G401 (cell line): ENCODE results near the gene IL11RA. TPM values are rescaled to one million over a fixed set of nuclear protein-coding genes. Genes with fewer than 3 reads are reported as not detected.
A peak's percentile ranks its signal among the peaks of the same experiment; 100 is the strongest.

ENCODE experiments used
- DNase-seq: peaks from one replicate; pipeline ENCODE4 v3.0.0-alpha.2; 2015; ENCODE audit warnings: low spot score
- in situ Hi-C: cut with HindIII; loops from 2 replicates; pipeline ENCODE4 v1.10.0; 2016; ENCODE audit warnings: low sequenced_read_pairs, mixed read lengths
- total RNA-seq: library from RNA; depleted of rRNA; stranded (reverse); fragments of >200 nt; shearing (Covaris generic); gene quantifications from 2 replicates; pipeline ENCODE4 v1.2.3, GENCODE V29; 2014; rRNA removed

The IL11RA gene
- total RNA-seq = 6.9 and 9.8 TPM in 2 replicates

DNA sequence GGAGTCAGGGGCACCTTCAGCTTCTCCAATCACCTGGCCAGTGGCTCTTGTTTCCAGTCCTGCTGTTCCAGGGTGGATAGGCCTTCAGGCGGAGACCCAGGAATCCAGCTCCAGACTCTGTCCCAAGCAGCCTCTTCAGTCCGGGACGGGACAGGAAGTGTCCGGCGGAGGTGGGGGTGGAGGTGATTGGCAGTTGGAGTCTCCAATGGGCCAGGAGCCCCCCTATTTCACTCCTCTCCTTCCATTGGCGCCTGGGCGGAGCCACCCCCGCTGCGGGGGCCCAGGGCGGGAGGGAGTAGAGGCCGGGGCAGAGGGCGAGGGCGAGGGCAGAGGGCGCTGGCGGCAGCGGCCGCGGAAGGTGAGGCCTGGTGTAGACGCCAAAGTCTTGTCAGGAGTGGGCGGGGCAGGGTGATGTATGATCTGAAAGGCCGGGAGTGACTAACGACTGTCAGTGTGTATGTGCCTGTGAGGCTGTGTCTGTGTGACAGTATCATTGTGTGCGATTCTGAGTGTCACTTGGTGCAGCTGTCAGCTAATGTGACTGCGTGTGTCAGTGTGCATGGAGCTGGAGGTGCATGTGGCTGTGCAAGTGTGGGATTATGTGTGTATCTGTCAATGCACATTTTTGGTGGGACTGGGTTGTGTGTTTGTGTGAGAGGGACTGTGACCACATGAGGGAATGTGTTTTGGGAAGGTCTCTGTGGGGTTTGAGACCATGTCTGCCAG lies at the start of gene IL11RA:
Gene IL11RA (plus strand): TSS at position 310 of the 726 bp plus-strand sequence. CDS start 3,033 bp downstream, outside the sequence.
- in situ Hi-C loops = no loop called here

DNA sequence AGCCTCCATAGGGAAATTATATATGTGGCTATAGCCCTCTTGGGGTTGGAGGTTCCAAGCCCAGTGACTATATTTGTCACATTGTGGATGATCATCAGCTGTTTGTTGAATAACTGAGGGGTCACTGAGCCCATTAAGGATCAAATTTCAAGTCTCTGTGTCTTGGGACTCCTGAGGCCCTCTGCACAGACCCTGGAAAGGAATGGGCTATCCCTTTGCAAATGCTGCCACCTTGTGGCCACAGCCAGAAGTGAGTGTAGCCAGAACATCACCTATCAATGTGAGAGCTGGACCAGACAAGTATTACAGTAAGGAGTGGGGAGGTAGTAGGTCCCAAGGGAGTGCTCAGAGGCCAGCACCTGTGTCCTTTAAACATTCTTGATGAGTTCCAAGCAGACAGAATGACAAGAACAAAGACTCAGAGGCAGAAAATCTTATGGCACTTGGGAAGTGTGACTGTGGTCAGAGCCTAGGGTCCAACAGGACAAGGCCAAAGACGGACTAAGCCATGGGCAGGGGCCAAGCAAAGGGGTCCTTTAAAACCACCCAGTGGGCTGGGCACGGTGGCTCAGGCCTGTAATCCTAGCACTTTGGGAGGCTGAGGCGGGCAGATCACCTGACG lies 48.3 kb upstream of the IL11RA start:
- DNase-seq = peak; percentile 90
- in situ Hi-C loops = no loop called here

More for the DNA sequence above, at the start of gene IL11RA:
- peak; percentile 56 for DNase-seq

DNA sequence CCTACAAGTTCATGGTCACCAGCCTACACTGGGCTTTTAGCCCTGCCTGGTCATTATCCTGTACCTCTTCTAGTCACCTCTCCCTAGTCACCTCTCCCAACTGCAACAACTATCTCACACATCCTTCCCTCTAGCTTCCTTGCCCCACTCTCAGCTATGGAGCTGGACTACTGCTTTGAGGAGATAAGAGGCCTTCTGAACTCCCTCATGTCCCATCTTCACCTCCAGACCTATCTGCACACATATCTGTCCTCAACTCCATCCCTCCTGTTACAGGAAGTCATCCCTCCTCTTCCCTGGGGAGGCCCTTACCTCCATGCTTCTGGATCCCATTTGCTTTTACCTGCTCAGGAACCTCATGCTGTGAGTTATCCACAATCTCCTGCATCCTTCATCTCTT lies 45.8 kb upstream of the IL11RA start:
- DNase-seq = no peak
- in situ Hi-C loops = no loop called here

DNA sequence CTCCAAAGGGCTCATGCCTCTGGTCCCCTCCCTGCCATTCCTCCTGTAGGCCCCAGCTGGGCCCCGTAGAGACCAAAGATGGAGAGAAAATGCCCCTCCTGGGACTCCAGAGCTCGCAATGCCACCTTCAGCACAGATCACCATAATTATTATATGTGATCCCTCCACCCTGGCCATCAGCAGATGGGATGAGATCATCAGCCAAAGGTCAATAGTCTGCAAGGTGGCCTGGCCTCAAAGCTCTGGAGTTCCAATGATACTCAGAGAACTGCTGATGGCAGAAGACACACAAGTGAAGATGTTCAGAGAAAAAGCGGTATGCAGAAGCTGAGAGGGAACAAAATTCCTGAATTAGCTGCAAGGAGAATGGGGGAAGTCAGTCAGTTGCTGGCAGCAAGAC lies 45.1 kb upstream of the IL11RA start:
- in situ Hi-C loops = no loop called here
- DNase-seq = no peak

DNA sequence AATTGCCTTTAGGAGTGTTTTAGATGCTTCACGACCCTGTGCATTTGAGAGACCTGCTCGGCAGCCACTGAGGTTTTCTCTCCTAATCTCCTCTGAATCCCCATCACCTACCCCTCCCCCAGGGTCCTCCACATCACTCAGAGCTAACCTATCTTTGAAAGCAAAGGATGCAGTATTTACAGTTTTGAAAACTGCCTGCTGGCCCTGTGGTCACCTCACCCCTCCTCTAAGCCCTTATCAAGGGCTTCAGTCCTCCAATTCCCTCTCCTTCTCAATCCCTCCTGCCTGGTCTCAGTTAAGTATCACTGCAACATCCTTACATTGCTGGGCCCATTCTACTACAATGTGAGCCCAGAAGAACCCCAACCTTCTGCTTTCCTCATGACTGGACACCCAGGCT lies 44.7 kb upstream of the IL11RA start:
- in situ Hi-C loops = no loop called here
- DNase-seq = no peak

- in situ Hi-C loops = no loop called here
Observed at GRCh38 chr9:34610434-34611206, 41.4 kb upstream of the IL11RA start.

DNA sequence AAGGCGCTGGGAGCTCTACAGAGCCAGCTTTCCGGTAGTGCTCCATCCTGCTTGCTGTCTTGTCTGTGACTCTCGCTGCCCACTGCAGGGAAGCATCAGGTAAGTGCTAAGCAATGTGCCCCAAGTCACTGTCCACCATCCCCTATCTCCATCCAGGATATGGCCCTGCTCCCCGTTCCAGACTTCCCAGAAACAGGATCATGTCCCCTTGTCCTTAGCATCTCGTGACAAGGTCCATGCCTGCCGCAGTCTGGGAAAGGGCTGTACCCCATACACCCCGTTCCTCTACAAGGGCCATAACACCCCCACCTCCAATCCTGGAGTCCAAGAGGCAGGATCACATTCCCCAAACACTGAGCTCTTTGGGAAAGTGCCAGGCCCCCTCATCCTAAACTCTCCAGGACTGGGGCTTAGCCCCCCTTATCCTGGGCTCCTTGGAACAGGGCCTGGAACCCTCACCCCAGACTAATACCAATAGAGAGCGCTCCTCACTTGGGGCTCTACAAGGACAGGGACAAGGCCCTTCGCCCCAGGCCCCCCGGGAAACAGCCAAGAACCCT lies 40.7 kb upstream of the IL11RA start:
- in situ Hi-C loops = no loop called here
- DNase-seq = peak; percentile 74

More at GRCh38 chr9:34610434-34611206, 41.4 kb upstream of the IL11RA start:
- DNase-seq = peak; percentile 68

GRCh38 chr9:34611811-34612787 lies 39.9 kb upstream of the IL11RA start, which contains the start of gene RPP25L:
Gene RPP25L (minus strand): TSS chr9:34612097. CDS start chr9:34611296, 801 bp downstream.
- in situ Hi-C loops = no loop called here
- DNase-seq = peak; percentile 86

DNA sequence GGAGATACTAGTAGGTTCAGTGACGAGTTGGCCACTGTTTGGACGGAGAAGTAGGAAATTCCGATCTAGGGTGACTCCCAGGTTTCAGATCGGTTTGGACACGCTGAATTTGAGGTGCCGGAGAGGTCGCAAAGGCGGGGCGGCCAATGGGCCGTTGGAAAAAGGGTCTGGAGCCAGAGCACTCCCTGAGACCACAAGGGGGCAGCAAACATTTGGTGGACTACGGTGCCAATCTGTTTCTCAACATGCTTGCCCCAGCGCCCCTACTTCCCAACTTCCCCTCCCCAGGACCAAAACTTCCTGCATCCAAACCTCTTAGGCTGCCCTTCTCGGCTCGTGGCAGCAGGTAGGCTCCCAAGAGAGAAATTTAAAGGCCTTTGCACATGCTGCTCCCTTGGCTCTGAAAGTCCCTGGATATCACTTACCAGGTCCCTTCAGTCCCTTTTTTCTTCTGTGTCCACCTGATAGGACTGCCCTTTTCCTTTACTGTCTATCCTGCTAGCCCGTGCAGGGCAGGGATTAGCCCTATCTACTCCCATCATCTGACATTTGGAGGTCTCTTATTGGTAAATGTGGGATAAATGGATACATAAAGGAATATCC lies 39.1 kb upstream of the IL11RA start:
- in situ Hi-C loops = no loop called here
- peak; percentile 89 for DNase-seq

GRCh38 chr9:34615132-34615531 lies 36.9 kb upstream of the IL11RA start:
- in situ Hi-C loops = no loop called here

GRCh38 chr9:34620061-34620994 lies 31.7 kb upstream of the IL11RA start, which contains the start of gene DCTN3:
Gene DCTN3 (minus strand): TSS chr9:34620495. CDS start chr9:34620464, 31 bp downstream.
- peak; percentile 99 for DNase-seq
- in situ Hi-C loops = no loop called here

More at GRCh38 chr9:34615132-34615531, 36.9 kb upstream of the IL11RA start:
- no peak for DNase-seq

- DNase-seq = no peak
- in situ Hi-C loops = no loop called here
Observed at GRCh38 chr9:34623374-34624235, 28.4 kb upstream of the IL11RA start.

DNA sequence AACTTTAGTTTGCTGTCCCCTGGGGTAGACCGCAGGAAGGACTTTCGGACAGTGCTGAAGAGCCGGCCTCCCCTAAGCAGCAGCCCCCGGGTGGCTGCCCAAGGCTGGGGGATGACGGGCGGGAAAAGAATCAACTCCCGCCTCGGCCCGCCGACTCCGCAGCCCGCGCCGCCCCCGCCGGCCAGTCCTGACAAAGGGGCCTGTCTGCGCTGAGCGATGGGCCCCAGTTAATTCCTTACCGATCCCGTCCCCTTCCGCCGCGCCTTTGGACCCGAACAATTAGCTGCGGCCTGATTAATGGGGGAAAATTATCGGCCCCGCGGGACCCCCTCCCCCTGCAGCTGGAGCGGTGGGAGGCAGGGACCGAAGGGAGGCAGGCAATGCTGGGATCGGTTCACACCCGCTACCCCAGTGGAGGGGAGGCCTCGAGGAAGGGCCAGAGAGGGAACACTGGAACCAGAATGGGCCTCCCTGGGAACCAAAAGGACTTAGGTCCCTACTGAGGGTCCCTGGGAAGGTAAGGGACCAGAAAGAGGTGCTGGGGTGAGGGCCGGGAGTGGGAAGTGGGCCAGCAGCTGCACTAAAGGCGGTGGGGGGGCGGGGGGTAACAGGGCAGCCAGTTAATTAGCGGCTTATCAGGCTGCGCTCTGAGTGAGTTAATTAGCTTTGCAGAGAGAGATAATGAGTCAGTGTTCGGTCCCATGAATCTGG lies 27.4 kb upstream of the IL11RA start:
- in situ Hi-C loops = no loop called here
- no peak for DNase-seq

- no peak for DNase-seq
- in situ Hi-C loops = no loop called here
Observed at GRCh38 chr9:34625186-34625486, 26.8 kb upstream of the IL11RA start.

- no peak for DNase-seq
- in situ Hi-C loops = no loop called here
Observed at GRCh38 chr9:34627716-34628655, 24.0 kb upstream of the IL11RA start.
